Stimulated activated naive CD4-positive, alpha-beta T cell treated with Interleukin-2 at 50 U/mL for 16 hours (primary cell): ENCODE measurements around the gene LRRC4C.
"Not testable (repeated sequence)": the region's sequence is repeated elsewhere in the genome, so short reads cannot be mapped to it uniquely, and the experiment has no call there.

Experiments
- DNase-seq: peaks from one replicate; lab custom pipeline; 2025; lab: John Stamatoyannopoulos, UW

Gene LRRC4C

DNA sequence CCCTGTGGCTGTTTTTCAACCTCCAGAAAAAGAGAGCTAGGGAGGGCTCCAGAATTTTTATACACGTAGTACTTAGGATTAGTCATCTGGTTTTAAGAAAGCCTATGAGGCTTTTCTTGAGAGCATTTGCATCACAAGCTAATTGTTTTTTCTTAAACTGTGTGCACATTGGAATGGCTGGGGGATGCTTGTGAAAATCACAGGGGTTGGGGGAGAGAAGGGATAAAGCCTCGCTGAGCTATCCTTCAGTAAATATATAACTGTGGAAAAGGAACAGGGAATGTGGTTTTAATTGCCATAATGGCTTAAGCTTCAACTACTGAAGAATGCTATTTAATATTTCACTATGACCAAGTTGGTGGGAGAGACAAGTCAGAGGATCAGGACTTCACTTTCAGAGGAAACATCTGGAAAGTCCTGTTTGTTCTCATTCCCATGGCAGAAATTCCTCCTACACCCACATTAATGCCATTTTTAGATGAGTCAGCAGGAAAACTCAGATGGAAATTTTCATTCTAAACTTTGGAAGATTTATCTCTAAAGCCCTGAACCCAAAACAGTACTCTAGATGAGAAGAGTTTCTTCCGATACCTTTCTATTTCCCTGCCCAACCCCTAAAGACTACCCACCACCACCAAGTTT is 591.3 kb downstream of the LRRC4C start:
- DNase-seq, result no peak

- DNase-seq, result not testable (repeated sequence)
Measured at GRCh38 chr11:40857754-40858153, 601.7 kb downstream of the LRRC4C start.

GRCh38 chr11:40842750-40843339 is 616.6 kb downstream of the LRRC4C start:
- no peak for DNase-seq

DNA sequence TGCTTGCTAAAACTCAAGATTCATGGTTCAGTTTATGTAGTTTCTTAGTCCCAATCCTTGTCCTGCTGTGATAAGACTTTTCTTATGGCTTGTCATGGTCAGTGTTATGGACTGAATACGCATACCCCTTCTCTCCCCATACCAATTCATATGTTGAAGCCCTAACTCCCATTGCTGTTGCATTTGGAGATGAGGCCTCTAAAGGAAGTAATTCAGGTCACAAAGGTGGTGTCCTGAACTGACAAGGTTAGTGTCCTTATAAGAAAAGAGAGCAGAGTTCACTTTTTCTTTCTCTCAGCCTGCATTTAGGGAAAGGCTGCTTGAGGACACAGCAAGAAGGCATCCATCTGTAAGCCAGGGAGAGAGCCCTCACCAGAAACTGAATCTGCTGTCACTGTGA is 618.2 kb downstream of the LRRC4C start:
- DNase-seq, result no peak

DNA sequence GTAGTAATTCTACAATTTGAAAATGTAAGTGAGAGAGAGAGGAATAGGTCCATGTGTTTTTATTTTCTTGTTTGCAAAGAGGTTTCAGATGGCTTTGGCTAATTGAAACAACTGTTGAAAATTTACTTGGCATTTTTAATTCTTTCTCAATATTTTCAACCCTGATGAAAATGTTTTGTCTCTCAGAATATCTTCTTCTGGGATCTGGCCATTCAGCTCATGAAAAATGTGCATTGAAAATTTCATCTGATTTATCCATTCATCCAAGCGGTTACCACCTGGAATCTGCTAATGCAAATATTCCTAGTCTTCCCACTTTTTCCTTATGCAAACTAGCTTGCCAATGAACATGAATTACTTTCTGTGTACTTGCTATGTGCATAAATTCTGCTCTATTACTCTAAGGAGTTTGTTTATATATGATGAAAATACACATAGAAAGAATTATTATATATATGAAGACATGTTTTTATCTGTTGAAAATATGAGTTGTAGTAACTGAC is 621.2 kb downstream of the LRRC4C start:
- no peak for DNase-seq

- DNase-seq, result no peak
Measured at GRCh38 chr11:40827116-40827515, 632.3 kb downstream of the LRRC4C start.

DNA sequence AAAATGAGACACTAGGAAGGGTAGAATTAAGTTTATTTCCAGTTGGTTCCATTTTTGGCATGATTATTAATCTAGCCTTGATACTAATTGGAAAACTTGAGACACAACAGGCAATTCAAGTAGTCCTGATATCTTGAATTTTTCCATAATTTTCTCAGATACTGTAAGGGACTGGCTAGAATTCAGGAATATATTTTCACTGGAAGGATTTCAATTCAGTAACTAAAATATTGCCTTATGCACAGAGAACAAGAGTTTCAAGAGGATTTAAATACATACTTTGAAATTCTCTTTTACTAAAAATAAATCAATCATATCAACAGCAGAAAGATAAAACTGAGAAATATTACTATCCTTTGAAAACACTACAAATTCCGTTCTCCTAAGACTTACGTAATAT is 632.9 kb downstream of the LRRC4C start:
- no peak for DNase-seq

DNA sequence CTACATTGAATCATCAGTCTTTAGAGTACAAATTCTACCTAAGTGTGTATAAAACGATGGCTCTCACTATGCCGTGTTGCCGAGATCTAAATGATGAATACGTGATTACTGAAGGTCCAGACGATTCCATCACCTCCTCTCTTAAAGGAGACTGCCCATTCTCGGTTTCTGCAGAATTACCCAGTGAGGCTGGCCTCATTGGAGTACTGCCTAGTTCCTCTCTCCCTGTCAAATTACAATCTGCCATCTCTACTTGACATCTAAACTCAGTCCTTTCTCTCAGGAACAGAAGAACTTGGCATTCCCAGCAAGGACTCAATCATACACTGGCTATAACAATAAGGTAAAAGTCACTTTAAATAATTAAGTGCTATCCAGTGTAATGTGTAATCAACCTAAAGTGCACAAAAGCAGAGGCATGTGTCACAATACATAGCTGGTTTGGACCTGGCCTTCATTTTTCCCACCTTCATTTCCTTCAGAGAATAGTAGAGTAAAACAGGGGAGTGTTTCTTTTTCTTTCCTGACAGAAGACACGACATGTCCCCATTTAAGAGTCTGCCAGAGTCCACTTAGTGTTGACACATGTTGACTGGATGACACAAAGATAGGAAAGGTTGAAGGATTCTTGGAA is 634.1 kb downstream of the LRRC4C start:
- no peak for DNase-seq

GRCh38 chr11:40819230-40819629 is 640.2 kb downstream of the LRRC4C start:
- no peak for DNase-seq

DNA sequence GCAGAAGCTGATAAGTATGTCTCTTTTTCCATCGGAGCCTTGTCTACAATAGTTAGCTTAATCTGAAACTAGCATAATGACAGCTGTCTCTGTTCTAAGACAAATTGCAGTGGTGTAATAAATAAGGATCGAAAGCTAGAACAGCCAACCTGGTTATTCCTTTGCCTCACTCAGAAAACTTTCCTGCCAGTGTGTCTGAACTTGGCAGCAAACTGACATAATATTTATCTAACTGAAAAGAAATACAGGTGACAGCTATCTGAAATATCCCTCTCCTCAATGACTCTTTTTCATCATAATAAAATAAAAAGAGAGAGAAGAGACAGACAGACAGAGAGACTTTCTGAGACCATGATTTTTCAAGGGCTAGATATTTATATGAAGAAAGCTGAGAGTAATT is 642.5 kb downstream of the LRRC4C start:
- no peak for DNase-seq

GRCh38 chr11:40797981-40798380 is 661.5 kb downstream of the LRRC4C start:
- DNase-seq, result no peak

DNA sequence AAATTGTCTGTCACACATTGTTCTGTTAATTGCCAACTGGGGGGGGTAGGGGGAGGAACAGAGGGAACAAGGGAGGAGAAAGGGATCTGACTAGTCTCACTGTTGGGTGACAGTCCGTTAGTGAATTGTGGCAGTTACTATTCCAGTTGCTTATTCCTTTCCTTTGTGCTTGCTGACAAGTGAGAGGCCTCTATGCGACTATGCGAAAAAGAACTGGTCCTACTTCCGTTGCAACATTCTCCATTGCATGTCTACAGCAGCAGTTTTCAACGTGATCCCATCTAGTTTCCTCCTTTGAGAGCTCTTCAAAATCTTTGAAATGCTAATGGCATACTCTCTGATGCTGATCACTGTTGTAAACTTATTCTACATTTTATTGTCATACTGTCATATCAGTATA is 672.2 kb downstream of the LRRC4C start:
- DNase-seq, result no peak

DNA sequence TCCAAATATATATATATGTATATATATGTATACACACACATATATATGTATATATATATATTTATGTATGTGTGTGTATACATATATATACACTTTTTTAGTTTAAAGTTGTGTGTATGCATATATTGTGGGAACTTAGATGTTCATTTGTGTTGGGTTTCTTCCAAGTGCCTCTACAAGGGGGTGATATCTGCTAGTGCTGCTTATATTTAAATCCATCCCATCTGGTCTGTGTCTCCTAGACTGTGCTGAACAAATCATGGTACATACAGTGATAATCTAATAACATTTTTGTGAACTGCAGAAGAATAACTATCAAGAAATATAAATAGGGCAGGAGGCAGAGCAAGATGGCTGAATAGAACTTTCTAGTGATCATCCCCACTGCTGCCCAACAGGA is 696.4 kb downstream of the LRRC4C start:
- DNase-seq, result no peak

DNA sequence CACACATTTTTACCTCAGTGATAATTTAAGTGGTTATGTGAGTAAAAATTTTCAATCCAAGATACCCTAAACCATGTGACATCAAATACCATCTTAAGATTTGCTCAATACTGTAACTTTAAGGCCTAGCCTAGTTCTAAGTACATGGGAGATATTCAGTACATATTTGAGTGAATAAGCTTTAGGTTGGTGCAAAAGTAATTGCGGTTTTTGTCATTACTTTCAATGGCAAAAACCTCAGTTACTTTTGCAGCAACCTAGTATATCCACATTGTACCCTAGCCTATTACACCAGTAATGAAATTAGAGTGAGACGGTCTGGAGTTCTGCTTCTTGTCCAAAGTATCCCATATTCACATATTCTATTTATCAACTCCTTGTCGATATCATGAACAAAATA is 700.1 kb downstream of the LRRC4C start:
- DNase-seq, result no peak

GRCh38 chr11:40754297-40754696 is 705.2 kb downstream of the LRRC4C start:
- no peak for DNase-seq

GRCh38 chr11:40746282-40746681 is 713.2 kb downstream of the LRRC4C start:
- no peak for DNase-seq

- DNase-seq, result no peak
Measured at GRCh38 chr11:40732132-40732531, 727.3 kb downstream of the LRRC4C start.

GRCh38 chr11:40722179-40722795 is 737.2 kb downstream of the LRRC4C start:
- DNase-seq, result no peak

DNA sequence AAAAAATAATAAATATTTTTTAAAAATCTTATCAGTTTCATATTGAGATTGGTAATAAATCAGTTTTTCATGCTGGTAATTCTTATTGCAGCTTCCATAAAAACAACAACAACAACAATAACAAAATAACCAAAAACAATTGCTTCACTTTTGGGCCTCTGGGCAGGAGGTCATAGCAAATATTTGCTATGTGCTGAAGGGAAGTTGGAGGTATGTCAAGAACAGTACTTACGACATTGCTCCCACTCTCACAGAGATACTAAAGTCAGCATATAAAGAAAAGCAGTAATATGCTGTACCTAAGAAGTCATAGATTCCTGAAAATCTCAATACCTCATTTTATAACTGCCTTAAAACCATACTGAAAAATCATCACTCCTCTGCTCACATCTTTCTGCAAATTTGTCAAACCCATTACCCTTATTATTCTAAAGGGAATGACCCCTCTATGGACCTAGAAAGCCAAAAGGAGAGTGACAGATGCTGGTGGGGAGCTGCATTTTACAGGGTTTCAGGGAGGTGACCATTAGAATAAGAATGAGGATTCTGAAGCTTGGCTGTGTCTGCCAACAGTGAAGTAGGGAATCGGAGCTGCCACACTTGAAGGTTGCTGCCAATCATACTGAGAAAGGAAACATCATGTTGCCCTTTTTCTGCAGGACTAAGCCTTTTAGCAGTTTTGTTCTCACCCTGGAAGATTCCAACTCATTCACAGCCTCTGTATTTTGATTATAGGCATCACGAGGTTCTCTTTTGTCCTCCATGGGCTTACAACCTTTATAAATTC is 742.9 kb downstream of the LRRC4C start:
- no peak for DNase-seq

- DNase-seq, result no peak
Measured at GRCh38 chr11:40713083-40713482, 746.4 kb downstream of the LRRC4C start.

- DNase-seq, result no peak
Measured at GRCh38 chr11:40701027-40701426, 758.4 kb downstream of the LRRC4C start.

DNA sequence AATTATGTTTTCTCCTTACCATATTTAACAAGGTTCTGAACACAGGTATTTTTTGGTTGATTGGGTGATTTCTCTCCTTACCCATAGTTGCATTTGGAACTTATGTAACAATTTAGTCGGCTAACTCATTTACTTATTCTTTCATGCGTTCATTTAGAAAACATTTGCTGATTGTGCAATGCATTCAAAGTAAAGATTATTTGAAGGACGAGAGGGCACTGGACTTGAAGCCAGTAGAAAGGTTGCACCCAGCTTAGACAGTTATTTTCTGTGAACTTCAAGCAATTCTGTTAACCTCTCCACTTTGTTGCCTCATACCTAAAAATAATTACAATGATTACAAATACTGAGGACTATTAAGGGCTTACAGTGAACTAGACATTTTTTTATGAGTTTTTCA is 769.6 kb downstream of the LRRC4C start:
- no peak for DNase-seq
